Activated CD4-positive, alpha-beta T cell treated with anti-CD3 and anti-CD28 coated beads, Interleukin-2, amount 50 U/mL, for 16 hours (primary cell): ENCODE data around the gene ORC3.
"Not testable (repeated sequence)": the region's sequence is repeated elsewhere in the genome, so short reads cannot be mapped to it uniquely, and the experiment has no call there.

Experiments
- DNase-seq: peaks from one replicate; pipeline ENCODE4 v3.0.0-alpha.2; 2020

Gene ORC3

DNA sequence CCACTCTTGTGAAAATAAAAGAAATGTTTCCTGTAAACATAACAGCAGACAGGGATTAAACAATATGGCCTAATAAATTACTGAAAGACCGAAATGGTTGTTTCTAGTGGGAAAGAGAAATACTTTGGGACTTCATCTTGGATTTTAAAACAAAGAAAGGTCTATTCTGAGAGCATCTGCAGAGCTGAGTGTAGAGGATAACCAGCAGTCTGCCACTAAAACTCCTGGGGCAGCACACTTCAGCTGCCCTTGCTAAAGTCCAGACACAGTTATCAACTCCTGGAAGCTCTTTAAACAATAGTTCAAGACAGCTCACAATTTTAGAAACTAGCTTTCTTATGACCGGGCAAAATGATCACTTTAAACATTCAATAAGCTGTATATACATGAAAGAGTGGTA, 73.5 kb downstream of the ORC3 start:
- DNase-seq: no peak

DNA sequence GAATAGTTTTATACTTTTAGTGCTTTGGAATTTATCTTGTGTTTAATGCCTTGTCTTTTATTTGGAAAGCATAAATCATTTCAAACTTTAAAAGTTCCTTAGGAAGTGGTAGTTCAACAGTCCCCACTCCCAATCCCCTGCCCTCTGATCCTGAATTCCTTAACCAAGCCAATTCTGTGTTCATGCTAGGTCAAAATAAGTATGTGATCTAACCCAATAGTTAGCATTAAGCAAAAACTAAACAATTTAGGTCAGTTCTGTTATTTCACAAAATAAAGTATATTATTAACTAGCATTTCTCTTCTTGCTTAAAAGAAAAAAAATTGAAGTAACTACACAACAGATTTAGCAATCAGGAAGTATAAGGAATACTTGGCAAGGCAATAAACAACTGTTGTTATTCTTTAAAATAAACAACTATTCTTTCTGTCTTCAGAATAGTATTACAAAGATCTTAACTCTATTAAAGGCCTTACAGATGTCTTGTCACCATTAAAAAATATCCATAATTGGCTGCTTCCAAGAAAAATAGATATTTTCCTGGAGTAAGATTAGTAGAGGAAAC, 75.1 kb downstream of the ORC3 start:
- DNase-seq: no peak

DNA sequence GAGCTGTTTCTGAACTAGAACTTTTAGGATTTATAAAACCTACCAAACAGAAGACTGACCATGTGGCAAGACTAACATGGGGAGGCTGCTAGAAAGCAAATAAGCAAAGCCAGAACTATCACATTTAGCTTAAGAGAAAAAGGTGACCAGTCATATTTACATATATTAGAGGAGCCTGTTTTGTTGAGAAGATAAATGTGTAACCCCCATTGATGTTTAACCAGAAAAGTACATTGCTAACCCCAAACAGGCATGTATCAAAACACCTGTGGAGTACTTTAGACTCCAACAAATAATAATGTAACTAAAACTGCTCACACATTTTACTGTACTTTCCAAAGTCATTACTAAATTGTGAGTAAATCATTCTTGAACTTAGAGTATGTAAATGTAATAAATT, 77.1 kb downstream of the ORC3 start:
- DNase-seq: no peak

DNA sequence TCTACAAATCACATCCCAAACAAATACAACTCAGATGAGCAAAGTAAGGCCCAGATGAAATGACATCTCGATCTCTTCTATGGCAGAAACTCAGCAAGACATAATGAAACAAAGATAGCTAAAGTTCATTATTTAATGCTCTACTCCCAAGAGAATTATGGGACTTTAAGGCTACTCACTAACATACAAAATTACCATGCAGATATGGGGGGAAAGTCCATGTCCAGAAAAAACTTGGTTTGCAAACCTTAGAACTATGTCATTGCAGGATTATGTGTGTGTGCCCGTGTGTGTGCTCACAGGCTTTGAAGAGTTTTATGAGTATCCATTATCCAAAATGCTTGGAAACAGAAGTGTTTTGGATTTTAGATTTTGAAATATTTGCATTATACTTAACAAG, 78.1 kb downstream of the ORC3 start:
- DNase-seq: no peak

DNA sequence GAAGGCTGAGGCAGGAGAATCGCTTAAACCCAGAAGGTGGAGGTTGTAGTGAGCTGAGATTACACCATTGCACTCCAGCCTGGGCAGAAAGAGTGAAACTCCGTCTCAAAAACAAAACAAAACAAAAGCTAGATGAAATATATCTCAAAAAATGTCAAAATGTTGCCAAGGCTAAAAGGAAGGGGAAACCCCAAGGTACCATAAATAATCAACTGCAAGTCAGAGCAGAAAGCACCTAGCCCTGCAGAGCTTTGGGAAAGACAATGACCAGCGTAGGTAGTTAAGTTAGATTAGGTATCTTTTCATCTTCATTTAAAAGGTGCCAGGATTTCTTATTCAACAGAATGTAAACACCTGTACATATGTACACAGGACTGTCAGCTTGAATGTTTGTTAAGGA, 79.1 kb downstream of the ORC3 start:
- DNase-seq: no peak

DNA sequence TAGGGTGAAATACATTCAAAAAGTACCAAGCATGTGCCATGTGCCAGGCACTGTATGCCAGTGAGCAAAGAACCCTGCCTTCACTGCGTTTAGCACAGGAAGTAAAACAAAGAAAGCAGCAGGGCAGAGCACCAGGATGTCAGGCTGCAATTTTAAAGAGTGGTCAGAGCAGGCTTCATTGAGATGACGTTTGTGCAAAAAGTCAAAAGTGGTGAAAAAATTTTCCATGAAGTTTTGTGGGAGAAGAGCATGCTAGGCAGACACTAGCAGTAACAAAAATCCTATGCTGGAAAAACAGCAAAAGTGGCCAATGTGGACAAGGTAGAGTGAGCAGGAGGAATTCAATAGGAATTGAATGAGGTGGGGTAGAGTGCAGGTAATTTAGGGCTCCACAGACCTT, 80.8 kb downstream of the ORC3 start:
- no peak for DNase-seq

DNA sequence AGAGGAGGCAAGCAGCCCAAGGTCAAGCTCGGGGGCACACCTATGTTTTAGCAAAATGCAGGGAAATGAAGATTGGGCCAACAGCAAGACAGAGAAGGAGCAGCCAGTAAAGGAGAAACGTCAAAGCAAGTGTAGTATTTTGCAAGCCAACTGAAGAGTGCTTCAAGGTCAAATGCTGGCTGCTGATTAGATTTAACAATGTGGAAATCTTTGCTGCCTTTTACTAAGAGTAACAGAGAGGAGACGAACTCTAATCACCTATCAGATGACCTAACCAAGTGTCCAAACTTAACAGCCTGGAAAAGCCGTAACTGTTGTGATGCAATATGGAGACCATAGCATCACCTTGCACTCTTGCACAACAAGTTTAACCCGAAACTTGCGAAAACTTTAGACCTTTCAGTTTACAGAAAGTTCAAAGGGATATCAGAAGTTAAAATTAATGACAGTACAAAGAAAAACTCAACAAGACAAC, 81.7 kb downstream of the ORC3 start:
- no peak for DNase-seq

DNA sequence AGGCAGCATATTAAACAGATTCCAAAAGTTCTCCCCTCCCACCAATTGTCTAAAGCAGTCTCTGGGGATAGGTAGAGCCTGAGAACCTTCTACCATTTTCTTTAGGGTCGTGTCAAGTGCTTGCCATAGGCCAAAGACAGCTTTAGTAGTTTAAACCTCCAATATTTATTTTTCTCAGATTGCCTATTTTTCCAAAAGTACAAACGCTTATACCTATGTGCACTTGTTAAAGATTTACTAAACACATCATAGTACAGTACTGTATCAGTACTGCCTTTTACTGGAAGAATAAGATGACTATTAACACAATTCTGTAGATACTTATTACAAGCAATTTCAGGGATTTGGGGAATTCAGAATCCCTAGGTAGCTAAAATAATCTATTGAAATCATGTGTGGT, 82.7 kb downstream of the ORC3 start:
- no peak for DNase-seq

DNA sequence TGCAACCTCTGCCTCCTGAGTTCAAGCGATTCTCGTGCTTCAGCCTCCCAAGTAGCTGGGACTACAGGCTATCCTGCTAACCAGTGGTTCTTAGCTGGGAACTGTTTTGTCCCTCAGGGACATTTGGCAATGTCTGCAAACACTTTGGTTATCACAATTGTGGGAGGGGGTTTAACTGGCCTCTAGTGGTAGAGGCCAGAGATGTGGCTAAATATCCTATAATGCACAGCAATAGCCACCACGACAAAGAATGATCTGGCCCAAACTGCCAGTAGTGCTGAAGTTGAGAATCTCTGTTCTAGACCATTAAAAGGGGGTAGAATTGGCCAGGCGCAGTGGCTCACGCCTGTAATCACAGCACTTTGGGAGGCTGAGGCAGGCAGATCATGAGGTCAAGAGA, 83.3 kb downstream of the ORC3 start:
- no peak for DNase-seq

DNA sequence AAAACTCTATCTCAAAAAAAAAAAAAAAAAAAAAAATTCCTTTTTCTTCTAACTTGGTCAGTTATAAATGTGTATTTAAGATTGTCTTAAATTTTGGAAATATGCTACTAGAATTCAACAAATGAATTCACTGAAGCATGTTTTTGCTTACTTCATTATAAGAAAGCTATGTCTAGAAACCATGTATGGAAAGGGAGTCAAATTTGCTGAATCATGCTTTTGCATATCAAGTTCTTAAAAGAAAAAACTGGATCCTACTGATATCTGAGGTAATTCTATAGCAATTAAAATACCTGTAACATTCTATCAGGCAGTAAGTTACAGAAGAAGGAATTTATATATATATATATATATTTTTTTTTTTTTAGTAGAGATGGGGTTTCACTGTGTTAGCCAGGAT, 84.4 kb downstream of the ORC3 start:
- DNase-seq: no peak

DNA sequence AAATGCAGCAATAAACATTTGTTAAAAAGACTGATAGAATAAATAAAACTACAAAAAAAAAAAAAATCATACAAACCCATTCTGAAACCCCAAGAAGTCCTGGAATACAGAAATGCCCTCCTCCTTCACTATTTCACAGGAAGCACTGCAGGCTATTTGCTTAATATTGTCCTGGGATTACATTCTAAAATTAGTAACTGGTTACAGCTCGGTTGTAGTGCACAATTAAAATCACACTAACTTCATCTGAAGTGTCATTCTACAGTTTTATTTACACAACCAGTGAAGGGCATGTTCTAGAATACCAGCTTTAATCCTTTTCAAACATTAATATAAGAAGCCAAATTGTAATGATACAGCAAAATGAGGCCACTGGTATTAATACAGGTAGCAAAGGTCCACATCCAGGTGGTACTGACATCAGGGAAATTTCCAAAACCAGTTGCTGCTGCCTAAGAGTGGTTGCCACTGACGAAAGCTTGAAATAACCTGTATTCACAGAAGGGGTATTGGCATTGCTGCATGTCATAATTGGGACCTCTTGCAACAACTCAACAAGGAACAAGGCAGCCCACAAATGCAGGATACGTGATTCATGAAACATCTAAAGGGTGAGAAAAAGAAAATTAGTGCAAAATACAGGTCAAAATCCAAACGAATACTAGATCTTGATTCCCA, 85.2 kb downstream of the ORC3 start:
- no peak for DNase-seq

DNA sequence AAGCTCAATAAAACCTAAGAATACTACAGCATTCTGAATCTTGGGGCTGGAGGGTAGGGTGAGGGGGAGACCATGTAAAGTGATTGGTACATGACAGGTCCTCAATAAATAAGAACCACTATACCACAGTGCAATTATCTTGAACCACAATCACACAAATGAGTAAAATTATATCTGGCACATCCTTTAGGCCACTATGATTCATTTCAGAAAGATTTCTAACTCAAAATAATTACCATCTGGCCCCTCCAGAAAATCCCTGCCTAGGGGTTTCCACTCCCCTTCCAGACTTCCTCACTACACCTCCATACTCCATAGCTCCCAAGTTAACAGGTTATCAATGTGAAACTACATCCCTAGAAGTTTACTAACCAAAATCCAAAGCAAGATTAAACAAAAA, 92.4 kb downstream of the ORC3 start:
- peak; percentile 62 for DNase-seq

DNA sequence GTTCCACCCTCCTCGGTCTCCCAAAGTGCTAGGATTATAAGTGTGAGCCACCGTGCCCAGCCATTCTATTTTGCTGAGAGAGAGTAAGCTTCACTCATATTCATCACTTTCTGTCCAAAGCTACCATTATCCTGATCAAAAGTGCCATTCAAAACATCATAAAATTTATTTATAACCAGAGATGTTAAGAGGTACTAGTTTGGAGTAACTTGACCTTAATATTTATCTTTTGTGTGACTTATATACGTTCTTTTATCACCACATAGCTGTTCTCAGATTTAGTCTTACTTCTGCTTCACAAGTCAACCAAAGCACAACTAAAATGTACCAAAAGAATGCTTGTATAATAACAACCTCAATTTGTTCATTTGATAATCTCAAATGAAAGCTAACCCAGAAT, 94.0 kb downstream of the ORC3 start:
- no peak for DNase-seq

DNA sequence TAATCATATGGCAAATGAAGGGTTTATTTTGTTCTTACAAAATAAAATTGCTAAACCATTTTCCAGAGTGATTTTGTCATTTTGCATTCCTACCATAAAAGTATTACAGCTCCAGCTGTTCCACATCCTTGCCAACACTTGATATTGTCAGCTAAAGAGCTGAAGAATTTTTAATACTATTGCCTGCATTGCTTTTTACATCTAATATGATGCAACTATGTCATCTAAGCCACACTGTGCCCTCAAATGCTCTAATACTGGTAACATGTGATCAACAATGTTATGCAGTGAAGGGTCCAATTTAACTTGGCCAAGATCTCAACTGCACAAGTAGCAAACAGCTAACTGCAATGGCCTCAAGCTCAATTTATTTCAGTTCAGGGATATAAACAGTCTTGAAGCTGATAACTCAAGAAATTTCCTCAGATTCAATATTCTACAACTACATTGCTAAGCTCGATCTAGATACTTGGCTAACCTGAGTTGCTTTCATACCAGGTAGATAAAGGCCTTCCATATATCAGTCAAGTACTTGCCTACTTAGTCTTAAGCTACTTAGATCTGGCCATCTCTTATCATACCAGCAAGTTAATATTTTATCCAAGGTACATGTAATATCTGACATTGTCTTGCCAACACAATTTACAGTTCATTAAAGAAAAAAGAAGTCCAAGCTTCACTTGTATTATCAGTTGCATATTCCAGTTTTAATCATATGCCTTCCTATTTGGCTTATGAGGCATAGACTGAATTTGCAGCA, 95.1 kb downstream of the ORC3 start:
- DNase-seq: no peak

DNA sequence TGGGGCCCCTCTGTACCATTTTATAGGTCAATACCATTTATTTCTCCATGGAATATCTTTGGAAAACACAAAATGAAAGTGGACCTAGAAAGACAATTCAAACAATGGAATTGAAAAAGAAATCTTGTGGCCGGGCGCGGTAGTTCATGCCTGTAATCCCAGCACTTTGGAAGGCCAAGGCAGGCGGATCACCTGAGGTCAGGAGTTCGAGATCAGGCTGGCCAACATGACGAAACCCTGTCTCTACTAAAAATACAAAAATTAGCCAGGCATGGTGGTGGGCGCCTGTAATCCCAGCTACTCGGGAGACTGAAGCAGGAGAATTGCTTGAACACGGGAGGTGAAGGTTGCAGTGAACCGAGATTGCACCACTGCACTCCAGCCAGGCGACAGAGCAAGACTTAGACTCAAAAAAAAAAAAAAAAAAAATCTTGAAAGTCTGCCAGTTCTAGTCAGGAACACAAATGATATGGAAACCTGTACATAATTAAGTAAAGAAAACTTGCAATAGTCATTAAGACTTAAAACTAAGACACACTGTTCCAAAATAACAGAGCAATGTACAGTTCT, 96.8 kb downstream of the ORC3 start:
- DNase-seq: not testable (repeated sequence)

DNA sequence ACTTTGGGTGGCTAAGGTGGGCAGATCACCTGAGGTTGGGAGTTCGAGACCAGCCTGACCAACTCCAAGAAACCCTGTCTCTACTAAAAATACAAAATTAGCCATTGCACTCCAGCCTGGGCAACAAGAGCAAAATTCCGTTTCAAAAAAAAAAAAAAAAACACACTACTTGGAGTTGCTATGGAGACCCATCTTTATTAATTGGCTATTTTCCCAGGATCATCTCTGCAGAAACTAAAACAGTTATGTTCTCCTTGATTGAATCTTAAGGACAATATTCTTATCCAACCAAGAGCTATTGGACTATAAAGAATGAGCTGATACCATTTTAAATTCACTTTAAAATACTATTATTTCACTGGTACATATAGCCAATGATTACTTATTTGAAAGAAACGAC, 97.4 kb downstream of the ORC3 start:
- no peak for DNase-seq

DNA sequence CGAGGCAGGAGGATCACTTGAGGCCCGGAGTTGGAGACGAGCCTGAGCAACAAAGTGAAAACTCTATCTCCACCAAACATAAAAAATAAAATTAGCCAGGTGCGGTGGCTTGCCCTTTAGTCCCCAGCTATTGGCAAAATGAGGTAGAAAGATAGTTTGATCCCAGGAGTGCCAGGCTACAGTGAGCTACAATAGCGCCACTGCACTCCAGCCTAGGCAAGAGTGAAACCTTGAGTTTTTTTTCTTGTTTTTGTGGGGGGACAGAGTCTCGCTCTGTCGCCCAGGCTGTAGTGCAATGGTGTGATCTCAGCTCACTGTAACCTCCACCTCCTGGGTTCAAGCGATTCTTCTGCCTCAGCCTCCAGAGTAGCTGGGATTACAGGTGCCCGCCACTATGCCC, 98.0 kb downstream of the ORC3 start:
- DNase-seq: not testable (repeated sequence)

DNA sequence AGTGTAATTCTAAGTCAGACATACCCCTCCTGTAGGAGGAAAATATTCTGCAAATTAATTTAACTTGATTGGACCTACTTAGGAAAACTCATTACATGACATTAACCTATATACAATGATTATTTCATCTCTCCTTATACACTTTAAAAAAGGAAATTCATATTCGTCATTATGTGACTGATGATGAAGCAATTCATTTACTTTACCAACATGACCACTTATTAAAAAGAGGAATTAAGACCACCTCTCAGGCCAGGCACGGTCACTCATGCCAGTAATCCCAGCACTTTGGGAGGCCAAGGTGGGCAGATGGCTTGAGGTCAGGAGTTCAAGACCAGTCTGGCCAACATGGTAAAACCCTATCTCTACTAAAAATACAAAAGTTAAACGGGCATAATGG, 100.5 kb downstream of the ORC3 start:
- DNase-seq: no peak

DNA sequence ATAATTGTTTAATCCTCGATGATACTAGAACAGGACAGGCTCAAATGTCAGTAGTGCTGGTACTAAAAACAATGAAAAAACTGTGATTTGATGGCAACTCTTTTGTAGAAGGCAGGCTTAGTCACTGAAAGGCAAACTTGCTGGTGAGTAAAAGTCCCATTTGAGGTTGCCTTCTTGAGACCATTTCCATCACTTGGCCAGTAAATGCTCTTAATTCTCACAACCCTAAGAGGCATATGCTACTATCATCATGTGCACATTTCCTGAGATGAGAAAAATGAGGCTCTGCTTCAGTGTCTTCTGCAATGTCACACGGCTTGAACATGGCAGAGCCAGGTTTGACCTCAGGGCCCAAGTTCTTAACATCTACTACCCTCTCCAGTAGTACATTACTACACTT, 102.2 kb downstream of the ORC3 start:
- no peak for DNase-seq

DNA sequence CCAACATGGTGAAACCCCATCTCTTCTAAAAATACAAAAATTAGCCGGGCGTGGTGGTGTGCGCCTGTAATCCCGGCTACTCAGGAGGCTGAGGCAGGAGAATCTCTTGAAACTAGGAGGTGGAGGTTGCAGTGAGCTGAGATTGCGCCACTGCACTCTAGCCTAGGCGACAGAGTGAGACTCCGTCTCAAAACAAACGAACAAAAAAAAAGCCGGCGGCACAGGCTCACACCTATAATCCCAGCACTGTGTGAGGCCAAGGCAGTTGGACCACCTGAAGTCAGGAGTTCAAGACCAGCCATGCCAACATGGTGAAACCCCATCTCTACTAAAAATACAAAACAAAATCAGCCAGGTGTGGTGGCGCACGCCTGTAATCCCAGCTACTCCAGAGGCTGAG, 106.9 kb downstream of the ORC3 start:
- not testable (repeated sequence) for DNase-seq

DNA sequence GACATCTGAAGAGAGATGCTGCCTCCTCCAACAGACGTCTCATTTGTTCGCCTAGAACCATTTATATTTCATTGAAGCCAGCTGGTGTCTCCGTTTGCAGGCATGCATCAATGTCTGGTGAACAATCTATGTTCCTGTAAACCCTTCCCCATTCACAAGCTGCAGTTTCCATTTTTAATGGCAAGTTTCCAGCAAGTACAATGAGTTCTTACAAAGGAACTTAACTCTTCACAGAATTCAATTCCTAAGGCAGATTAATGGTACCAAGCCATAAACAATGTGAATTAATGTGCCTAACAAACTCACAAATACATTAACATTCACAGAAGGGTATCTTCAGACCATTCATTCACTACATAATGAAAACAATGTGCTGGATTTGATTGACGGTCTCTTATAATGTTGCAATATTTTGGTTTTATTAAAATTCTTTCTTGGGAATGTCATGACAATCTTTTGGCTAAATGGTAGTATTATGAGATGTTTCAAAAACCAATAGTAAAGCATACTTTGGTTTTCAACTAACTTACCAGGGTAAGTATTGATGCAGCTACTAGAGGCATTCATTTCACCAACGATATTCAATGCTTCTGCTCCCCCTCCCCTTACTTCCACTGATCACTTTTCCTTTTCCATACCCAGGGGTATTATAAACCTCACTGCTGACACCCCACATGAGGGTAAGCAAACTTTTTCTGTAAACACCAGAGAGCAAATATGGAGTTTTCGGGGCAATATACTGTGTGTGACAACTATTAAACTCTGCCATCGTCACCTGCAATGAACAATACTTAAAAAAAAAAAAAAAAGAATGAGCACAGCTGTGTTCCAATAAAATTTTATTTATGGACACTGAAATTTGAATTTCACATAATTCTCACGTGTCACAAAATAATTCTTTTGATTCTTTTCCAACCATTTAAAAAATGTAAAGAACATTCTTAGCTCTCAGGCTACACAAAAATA, 107.9 kb downstream of the ORC3 start:
- no peak for DNase-seq

DNA sequence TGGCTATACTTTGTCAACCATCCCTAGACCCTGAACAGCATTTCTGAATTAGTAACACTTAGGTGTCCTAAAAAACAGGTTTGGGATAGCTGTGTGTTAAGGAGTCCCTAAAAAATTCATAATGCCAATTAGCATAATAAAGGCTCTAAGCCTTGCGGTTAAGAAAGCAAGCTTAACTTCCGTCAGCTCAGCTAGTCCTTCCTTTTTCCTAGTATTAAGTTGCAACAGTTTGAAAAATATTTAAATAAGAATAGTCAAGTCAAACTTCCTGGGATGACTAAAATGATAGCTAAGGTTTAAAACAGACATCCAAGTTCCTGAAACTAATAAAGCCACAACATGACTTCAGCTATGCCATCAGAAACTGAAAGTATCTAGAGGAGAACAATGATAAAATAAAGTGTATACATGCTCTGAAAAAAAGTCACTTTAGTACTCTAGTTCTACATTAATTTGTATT, 108.6 kb downstream of the ORC3 start:
- DNase-seq: peak; percentile 75

DNA sequence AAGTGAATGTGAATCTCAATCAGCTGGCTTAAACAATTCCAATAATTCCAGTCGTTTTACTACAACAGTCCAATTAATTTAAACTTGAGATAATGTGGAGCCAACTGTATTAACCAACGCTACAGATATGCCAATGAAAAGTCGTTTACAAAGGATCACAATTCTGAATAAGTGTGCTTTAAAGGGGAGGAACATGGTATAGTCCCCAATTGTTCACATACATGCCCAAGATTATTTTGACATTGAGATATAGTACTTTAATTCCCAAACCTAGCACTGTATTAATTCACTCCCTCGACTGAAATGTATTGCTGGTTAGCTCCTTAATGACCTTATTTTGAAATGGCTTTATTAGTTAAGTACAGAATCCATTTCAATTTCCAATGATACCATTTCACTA, 109.6 kb downstream of the ORC3 start:
- DNase-seq: no peak
